Stimulated activated memory B cell treated with anti-CD40 and anti-IgM and Interleukin-4, amounts not matched to agents 10 μg/mL and 1 μg/mL and 100 μg/mL, for 72 hours (primary cell): ENCODE measurements around the gene PRPS1.
A peak's percentile ranks its signal among the peaks of the same experiment; 100 is the strongest.
"Not testable (repeated sequence)": the region's sequence is repeated elsewhere in the genome, so short reads cannot be mapped to it uniquely, and the experiment has no call there.

Source experiments
- ATAC-seq: fragments of 150-1000 bp; cut with Tn5 transposase; 2 replicates; pipeline ENCODE4 v1.10.0; 2021
- H3K27ac Mint-ChIP-seq: one replicate; pipeline ENCODE4 v1.8.0; 2022; ENCODE audit warnings: mild to moderate bottlenecking, mixed read lengths
- H3K27me3 Mint-ChIP-seq: one replicate; pipeline ENCODE4 v1.8.0; 2022; ENCODE audit warnings: mixed read lengths
- H3K36me3 Mint-ChIP-seq: one replicate; pipeline ENCODE4 v1.8.0; 2022; ENCODE audit warnings: mixed read lengths
- H3K4me1 Mint-ChIP-seq: one replicate; pipeline ENCODE4 v1.8.0; 2022; ENCODE audit warnings: mixed read lengths
- H3K4me3 Mint-ChIP-seq: one replicate; pipeline ENCODE4 v1.8.0; 2022; ENCODE audit warnings: mild to moderate bottlenecking, moderate library complexity, mixed read lengths
- H3K9me3 Mint-ChIP-seq: one replicate; pipeline ENCODE4 v1.8.0; 2022; ENCODE audit warnings: mixed read lengths

Gene PRPS1

DNA sequence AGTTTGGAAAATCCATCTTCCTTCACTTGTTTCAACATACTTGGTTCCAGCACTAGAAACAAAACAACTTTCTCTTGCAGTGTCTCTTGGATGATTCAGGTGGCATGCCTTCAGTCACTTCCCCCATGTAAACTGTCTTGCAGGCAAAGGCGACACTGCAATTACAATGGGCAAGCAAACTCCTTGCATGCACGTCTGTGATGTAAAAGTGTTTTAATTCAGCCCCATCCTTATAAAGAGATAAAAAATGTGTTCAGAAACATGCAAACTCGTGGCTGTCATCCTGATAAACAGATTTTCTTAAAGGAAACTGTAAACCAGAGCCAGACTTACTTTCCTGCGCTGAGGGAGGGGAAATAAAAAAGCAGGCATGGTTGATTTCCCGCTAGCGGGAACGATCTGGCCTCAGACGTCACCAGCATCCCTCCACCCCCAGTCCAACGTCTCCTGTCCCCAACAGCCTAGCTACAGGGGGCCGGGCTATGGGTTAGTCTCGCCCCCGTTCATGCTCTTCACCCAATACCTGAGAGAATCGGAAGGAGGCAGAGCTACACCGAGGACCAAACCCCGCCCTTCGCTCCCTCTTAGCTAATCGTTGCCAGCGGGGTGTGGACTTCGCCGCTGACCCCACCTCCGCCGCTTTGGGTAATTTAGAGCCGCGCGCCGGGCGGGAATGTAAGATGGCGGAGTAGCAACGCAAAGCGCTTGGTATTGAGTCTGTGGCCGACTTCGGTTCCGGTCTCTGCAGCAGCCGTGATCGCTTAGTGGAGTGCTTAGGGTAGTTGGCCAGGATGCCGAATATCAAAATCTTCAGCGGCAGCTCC lies at the start of gene PRPS1:
Gene PRPS1 (plus strand): TSS at position 673 of the 824 bp plus-strand sequence. CDS start 119 bp downstream, at position 792.
- peak within 1 kb of the TSS; percentile 92 for H3K4me3 Mint-ChIP-seq
- H3K4me1 Mint-ChIP-seq = peaks cover 6% of the 10 kb centered on the region
- H3K36me3 Mint-ChIP-seq = no peaks in the 10 kb centered on the region

DNA sequence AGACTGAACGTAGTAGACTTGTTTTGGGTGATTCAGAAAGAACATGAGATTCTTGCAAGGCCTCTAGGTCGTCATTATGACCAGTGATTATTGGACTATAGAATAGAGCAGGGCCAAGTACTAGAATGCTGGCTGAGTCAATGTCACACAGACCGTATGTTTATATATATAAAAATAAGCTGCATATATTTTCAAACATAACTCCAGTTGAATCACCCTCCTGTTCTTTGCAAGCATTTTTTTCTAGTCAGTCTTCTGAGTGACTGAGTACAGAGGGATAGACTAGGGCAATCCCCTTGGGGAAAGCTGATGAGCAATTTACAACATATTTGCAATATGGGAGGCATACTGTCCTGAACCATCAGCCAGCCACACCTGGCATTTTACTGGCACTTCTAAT lies 48.4 kb upstream of the PRPS1 start:
- no peaks in the 10 kb centered on the region for H3K27me3 Mint-ChIP-seq
- no peaks in the 10 kb centered on the region for H3K36me3 Mint-ChIP-seq
- no peaks in the 10 kb centered on the region for H3K9me3 Mint-ChIP-seq
- no peaks in the 10 kb centered on the region for H3K4me1 Mint-ChIP-seq
- no peak for ATAC-seq
- H3K27ac Mint-ChIP-seq = no peak overlapping the region
- no peak overlapping the region for H3K4me3 Mint-ChIP-seq

More for the DNA sequence above, at the start of gene PRPS1:
- ATAC-seq = peak; percentile 100
- Mint-ChIP-seq H3K27me3 (no peaks in the 10 kb centered on the region), H3K27ac (peak within 1 kb of the TSS; percentile 74), H3K9me3 (no peaks in the 10 kb centered on the region)

GRCh38 chrX:107581923-107582322 lies 46.4 kb upstream of the PRPS1 start:
- Mint-ChIP-seq H3K27me3 (no peaks in the 10 kb centered on the region), H3K36me3 (no peaks in the 10 kb centered on the region), H3K9me3 (no peaks in the 10 kb centered on the region), H3K4me1 (no peaks in the 10 kb centered on the region), H3K27ac (no peak overlapping the region), H3K4me3 (no peak overlapping the region)
- no peak for ATAC-seq

DNA sequence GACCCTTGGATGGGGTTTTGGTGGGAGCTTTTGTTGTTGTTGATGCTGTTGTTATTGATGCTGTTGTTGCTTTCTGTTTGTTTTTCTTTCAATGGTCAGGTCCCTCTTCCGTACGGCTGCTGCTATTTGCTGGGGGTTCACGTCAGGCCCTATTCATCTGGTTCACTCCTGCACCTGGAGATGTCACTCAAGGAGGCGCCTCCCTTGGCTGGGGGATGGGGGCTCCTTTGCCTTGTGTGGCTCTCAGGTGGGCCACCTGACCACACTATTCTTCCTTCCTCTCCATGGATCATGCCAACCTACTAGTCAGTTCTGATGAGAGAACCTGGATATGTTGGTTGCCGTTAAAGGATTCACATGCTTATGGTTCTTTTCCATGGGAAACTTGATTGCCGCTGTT lies 39.1 kb upstream of the PRPS1 start:
- Mint-ChIP-seq H3K36me3 (no peaks in the 10 kb centered on the region), H3K4me1 (no peaks in the 10 kb centered on the region), H3K4me3 (no peak overlapping the region), H3K27me3 (no peaks in the 10 kb centered on the region), H3K27ac (no peak overlapping the region), H3K9me3 (no peaks in the 10 kb centered on the region)
- ATAC-seq = no peak

DNA sequence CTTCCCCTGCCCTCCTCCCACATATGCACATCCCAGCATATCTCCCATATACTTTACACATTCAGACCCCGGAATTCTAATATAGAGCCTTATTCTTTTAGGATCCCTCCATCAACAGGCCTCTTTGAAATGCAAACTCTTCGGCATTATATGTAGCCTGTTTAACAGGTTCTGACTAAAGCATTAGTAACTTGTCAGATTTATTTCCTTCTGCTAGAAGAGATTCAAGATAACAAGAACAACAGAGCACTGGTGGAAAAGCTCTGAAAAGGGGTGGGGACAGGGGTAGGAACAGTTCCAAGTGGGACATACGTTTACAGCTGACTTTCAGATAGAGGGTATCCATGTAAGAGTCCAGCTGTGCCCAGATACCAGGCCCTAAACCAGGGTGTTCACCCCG lies 31.7 kb upstream of the PRPS1 start:
- no peak for ATAC-seq
- Mint-ChIP-seq H3K27me3 (no peaks in the 10 kb centered on the region), H3K36me3 (no peaks in the 10 kb centered on the region), H3K4me3 (no peak overlapping the region), H3K27ac (no peak overlapping the region), H3K9me3 (no peaks in the 10 kb centered on the region), H3K4me1 (no peaks in the 10 kb centered on the region)

- no peak overlapping the region for H3K4me3 Mint-ChIP-seq
- H3K4me1 Mint-ChIP-seq = no peaks in the 10 kb centered on the region
- no peaks in the 10 kb centered on the region for H3K27me3 Mint-ChIP-seq
- H3K9me3 Mint-ChIP-seq = no peaks in the 10 kb centered on the region
- ATAC-seq = no peak
- H3K36me3 Mint-ChIP-seq = no peaks in the 10 kb centered on the region
- H3K27ac Mint-ChIP-seq = no peak overlapping the region
These were observed 31.0 kb upstream of the PRPS1 start for GRCh38 chrX:107597264-107597663.

DNA sequence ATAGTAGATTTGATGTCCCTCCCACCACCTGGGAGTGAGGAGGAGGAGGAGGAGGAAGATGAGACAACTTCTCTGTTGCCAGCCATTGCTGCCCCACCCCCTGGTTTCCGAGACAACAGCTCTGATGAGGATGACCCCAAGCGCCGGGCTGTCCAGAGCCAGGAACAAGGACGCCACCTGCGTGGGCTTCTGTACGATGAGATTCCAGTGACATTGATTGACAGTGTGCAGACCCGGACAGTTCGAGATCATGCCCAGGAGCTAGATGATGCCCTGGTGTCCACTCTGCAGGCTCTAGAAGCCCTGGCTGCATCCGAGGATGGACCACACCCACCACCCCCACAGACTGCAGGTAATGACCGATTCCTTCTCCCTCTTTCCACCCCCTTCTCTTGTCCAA lies 30.5 kb upstream of the PRPS1 start:
- Mint-ChIP-seq H3K27me3 (no peaks in the 10 kb centered on the region), H3K4me1 (no peaks in the 10 kb centered on the region), H3K4me3 (no peak overlapping the region), H3K36me3 (no peaks in the 10 kb centered on the region), H3K27ac (no peak overlapping the region), H3K9me3 (no peaks in the 10 kb centered on the region)
- ATAC-seq = no peak

- Mint-ChIP-seq H3K9me3 (no peaks in the 10 kb centered on the region), H3K27me3 (no peaks in the 10 kb centered on the region), H3K4me3 (no peak overlapping the region), H3K27ac (no peak overlapping the region), H3K4me1 (no peaks in the 10 kb centered on the region), H3K36me3 (no peaks in the 10 kb centered on the region)
- no peak for ATAC-seq
These were observed 28.9 kb upstream of the PRPS1 start for GRCh38 chrX:107599450-107599861.

DNA sequence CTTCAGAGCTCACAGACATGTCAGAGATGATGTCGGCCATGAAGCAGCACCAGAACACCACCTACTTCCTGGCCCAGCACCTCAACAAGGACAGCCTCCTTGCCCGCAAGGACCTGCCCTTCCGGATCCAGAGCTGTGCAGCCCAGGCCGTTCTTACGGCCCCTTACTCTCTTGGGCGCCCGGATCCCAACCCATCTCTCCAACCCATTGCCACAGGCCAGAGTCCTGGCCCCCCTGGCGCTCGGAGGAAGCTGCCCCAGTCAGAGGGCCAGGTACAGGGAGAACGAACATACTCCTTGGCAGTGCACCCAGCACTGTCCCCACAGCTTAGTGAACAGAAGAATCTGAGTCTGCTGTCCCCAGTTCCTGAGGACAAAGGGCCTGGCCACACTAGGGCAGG lies 27.9 kb upstream of the PRPS1 start:
- no peaks in the 10 kb centered on the region for H3K36me3 Mint-ChIP-seq
- H3K27ac Mint-ChIP-seq = no peak overlapping the region
- H3K4me1 Mint-ChIP-seq = no peaks in the 10 kb centered on the region
- no peak for ATAC-seq
- no peak overlapping the region for H3K4me3 Mint-ChIP-seq
- H3K27me3 Mint-ChIP-seq = no peaks in the 10 kb centered on the region
- no peaks in the 10 kb centered on the region for H3K9me3 Mint-ChIP-seq

- Mint-ChIP-seq H3K27ac (no peak overlapping the region), H3K36me3 (no peaks in the 10 kb centered on the region), H3K27me3 (no peaks in the 10 kb centered on the region), H3K9me3 (no peaks in the 10 kb centered on the region), H3K4me1 (no peaks in the 10 kb centered on the region), H3K4me3 (no peak overlapping the region)
- no peak for ATAC-seq
These were observed 27.0 kb upstream of the PRPS1 start for GRCh38 chrX:107601326-107601725.

- Mint-ChIP-seq H3K27ac (no peak overlapping the region), H3K9me3 (no peaks in the 10 kb centered on the region), H3K27me3 (no peaks in the 10 kb centered on the region), H3K36me3 (no peaks in the 10 kb centered on the region), H3K4me3 (no peak overlapping the region), H3K4me1 (no peaks in the 10 kb centered on the region)
- ATAC-seq = no peak
These were observed 26.6 kb upstream of the PRPS1 start for GRCh38 chrX:107601759-107602158.

DNA sequence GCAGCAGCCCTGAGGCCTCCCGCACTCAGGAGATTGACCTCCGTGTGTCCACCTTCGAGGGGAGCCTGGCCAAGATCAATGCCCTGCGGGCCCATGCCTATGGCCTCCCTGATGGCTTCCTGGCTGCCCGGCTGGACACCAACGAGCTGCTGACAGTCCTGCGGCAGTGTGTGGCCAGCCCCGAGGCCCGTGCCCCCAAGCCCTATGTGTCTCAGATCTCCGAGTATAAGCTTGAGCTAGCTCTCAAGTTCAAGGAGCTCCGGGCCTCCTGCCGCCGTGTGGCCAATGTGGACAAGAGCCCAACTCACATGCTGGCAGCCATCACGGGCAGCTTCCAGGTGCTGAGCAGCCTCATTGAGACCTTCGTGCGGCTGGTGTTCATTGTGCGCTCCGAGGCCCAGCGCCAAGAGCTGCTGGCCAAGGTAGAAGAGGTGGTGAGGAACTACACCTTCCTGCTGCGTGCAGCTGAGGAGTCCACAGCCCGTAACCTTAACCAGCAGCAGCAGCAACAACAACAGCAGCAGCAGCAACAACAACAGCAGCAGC lies 25.5 kb upstream of the PRPS1 start:
- Mint-ChIP-seq H3K27ac (no peak overlapping the region), H3K27me3 (no peaks in the 10 kb centered on the region), H3K36me3 (no peaks in the 10 kb centered on the region), H3K4me1 (no peaks in the 10 kb centered on the region), H3K9me3 (no peaks in the 10 kb centered on the region), H3K4me3 (no peak overlapping the region)
- no peak for ATAC-seq

DNA sequence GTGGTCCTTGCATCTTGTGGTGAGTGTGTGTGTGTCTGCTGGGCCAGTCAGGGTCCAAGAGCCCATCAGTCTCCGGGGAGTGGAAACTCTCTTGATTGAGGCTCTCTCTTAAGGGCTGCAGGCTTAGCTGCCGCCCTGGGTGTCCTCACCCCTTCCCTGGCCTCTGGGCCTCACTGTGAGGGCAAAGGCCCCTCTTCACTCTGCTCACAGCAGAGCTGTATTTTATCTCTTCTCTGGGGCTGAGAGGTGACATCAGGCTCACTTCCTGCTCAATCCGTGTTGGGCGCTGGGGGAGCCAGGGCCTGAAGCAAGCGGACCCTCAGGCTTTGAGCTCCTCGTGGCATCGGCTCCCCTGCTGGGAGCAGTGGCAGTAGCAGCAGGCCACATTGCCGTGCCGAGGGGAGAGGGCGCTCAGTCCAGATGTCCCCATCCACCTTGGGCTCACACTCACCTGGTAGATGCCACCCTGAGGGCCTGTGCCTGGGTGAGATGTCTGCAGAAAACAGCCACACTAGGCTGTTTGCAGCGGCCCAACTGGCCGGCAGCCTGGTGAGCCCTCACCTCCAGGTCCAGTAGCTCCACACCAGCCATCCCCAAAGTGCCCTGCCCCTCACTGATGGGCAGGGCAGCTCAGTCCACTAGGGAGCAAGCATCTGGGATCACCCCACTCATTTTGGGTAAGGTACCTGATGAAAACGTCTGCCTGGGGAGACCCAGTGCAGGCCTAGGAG lies 24.7 kb upstream of the PRPS1 start:
- H3K36me3 Mint-ChIP-seq = no peaks in the 10 kb centered on the region
- H3K27me3 Mint-ChIP-seq = no peaks in the 10 kb centered on the region
- ATAC-seq = no peak
- no peak overlapping the region for H3K27ac Mint-ChIP-seq
- H3K9me3 Mint-ChIP-seq = no peaks in the 10 kb centered on the region
- H3K4me3 Mint-ChIP-seq = no peak overlapping the region
- no peaks in the 10 kb centered on the region for H3K4me1 Mint-ChIP-seq

- not testable (repeated sequence) for H3K4me3 Mint-ChIP-seq, H3K4me1 Mint-ChIP-seq, H3K36me3 Mint-ChIP-seq, H3K9me3 Mint-ChIP-seq, H3K27me3 Mint-ChIP-seq, ATAC-seq, H3K27ac Mint-ChIP-seq
These were observed 19.2 kb upstream of the PRPS1 start for GRCh38 chrX:107609061-107609460.

GRCh38 chrX:107610667-107611066 lies 17.6 kb upstream of the PRPS1 start:
- Mint-ChIP-seq H3K36me3 (no peaks in the 10 kb centered on the region), H3K9me3 (no peaks in the 10 kb centered on the region), H3K27ac (no peak overlapping the region), H3K4me1 (no peaks in the 10 kb centered on the region), H3K4me3 (no peak overlapping the region), H3K27me3 (no peaks in the 10 kb centered on the region)
- no peak for ATAC-seq

DNA sequence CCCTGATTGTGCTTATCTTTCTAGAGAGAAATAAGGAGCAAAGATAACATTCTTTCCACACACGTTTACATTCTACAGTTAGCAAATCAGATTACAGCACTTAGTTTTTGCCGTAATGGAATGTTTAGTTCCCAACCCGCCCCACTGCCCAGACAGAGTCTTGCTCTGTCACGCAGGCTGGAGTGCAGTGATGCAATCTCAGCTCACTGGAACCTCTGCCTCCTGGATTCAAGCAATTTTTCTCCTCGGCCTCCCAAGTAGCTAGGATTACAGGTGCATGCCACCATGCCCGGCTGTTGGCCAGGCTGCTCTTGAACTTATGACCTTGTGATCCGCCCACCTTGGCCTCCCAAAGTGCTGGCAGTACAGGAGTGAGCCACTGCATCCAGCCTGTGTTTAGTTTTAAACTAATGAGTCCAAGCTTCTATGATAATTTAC lies 8.4 kb upstream of the PRPS1 start:
- no peak overlapping the region for H3K27ac Mint-ChIP-seq
- ATAC-seq = no peak
- no peaks in the 10 kb centered on the region for H3K4me1 Mint-ChIP-seq
- H3K4me3 Mint-ChIP-seq = no peak overlapping the region
- H3K9me3 Mint-ChIP-seq = no peaks in the 10 kb centered on the region
- H3K27me3 Mint-ChIP-seq = no peaks in the 10 kb centered on the region
- no peaks in the 10 kb centered on the region for H3K36me3 Mint-ChIP-seq
